ENCODE data around the gene CD59.

CD59 gene

GRCh38 chr11:33700502-33701271 is 35.5 kb downstream of the CD59 start, which contains the start of gene C11orf91:
Gene C11orf91, minus strand, starts transcription at chr11:33700826. Its CDS starts 86 bp downstream, at chr11:33700740.
- peak within 1 kb of the TSS; percentile 64 for H3K4me2 ChIP-seq (ENCODE audit: insufficient read depth, low read length)
- no peaks in the 10 kb centered on the region for H3K9me3 ChIP-seq (ENCODE audit: insufficient read depth, low read length, severe bottlenecking)
- ATAC-seq (ENCODE audit: insufficient read depth, low read depth) (peak; percentile 88), DNase-seq (peak; percentile 96)
- H3K4me3 ChIP-seq (ENCODE audit: low read depth in 1 of 2, low read length in 2 of 2): peak within 1 kb of the TSS; percentile 3 to 51; a peak in 3 of 4 replicates
- H3K27ac ChIP-seq (ENCODE audit: low read length): peak within 1 kb of the TSS; percentile 56
- no peaks in the 10 kb centered on the region for H4K20me1 ChIP-seq (ENCODE audit: insufficient read depth, low read length)
- H3K27me3 ChIP-seq (ENCODE audit: insufficient read depth, low read length, poor library complexity): peaks cover 23% of the 10 kb centered on the region
- no peaks in the 10 kb centered on the region for H3K79me2 ChIP-seq (ENCODE audit: insufficient read depth, low read length)
- no peak for TF ChIP-seq EZH2 (IDR thresholded peaks at IDR 0.05; ENCODE audit: borderline replicate concordance, low read depth, low read length, severe bottlenecking)
- TF ChIP-seq CTCF (IDR thresholded peaks at IDR 0.05; ENCODE audit: borderline replicate concordance, extremely low read depth, low read length, poor library complexity, severe bottlenecking): no peak
- H2AFZ ChIP-seq (ENCODE audit: low read depth, low read length): peak within 1 kb of the TSS; percentile 86
- peaks cover 18% of the 10 kb centered on the region for H3K4me1 ChIP-seq (ENCODE audit: insufficient read depth, low read length)
- no peaks in the 10 kb centered on the region for H3K36me3 ChIP-seq (ENCODE audit: insufficient read depth, low read length)
- H3K9ac ChIP-seq (ENCODE audit: low read depth, low read length): peak within 1 kb of the TSS; percentile 50

GRCh38 chr11:33700063-33700501 is 36.1 kb downstream of the CD59 start:
- ATAC-seq (ENCODE audit: insufficient read depth, low read depth): no peak
- peak overlapping the region; percentile 64 for H3K4me2 ChIP-seq (ENCODE audit: insufficient read depth, low read length)
- H3K9me3 ChIP-seq (ENCODE audit: insufficient read depth, low read length, severe bottlenecking): no peaks in the 10 kb centered on the region
- TF ChIP-seq CTCF (IDR thresholded peaks at IDR 0.05; ENCODE audit: borderline replicate concordance, extremely low read depth, low read length, poor library complexity, severe bottlenecking) (no peak), EZH2 (IDR thresholded peaks at IDR 0.05; ENCODE audit: borderline replicate concordance, low read depth, low read length, severe bottlenecking) (no peak)
- no peaks in the 10 kb centered on the region for H3K36me3 ChIP-seq (ENCODE audit: insufficient read depth, low read length)
- peak overlapping the region in 1 of 2 experiments; percentile 51; a peak in 2 of 4 replicates for H3K4me3 ChIP-seq (ENCODE audit: low read depth in 1 of 2, low read length in 2 of 2)
- no peaks in the 10 kb centered on the region for H3K79me2 ChIP-seq (ENCODE audit: insufficient read depth, low read length)
- H3K9ac ChIP-seq (ENCODE audit: low read depth, low read length): peak overlapping the region; percentile 46; the same call in 1 of the 2 replicates
- peak overlapping the region; percentile 44 for H3K27ac ChIP-seq (ENCODE audit: low read length)
- peaks cover 18% of the 10 kb centered on the region for H3K4me1 ChIP-seq (ENCODE audit: insufficient read depth, low read length)
- peak overlapping the region; percentile 66 for H2AFZ ChIP-seq (ENCODE audit: low read depth, low read length)
- DNase-seq: no peak
- H4K20me1 ChIP-seq (ENCODE audit: insufficient read depth, low read length): no peaks in the 10 kb centered on the region
- H3K27me3 ChIP-seq (ENCODE audit: insufficient read depth, low read length, poor library complexity): peaks cover 29% of the 10 kb centered on the region

- H3K36me3 ChIP-seq (ENCODE audit: insufficient read depth, low read length): no peaks in the 10 kb centered on the region
- no peak overlapping the region for H3K27ac ChIP-seq (ENCODE audit: low read length)
- TF ChIP-seq CTCF (IDR thresholded peaks at IDR 0.05; ENCODE audit: borderline replicate concordance, extremely low read depth, low read length, poor library complexity, severe bottlenecking) (no peak), EZH2 (IDR thresholded peaks at IDR 0.05; ENCODE audit: borderline replicate concordance, low read depth, low read length, severe bottlenecking) (no peak)
- H4K20me1 ChIP-seq (ENCODE audit: insufficient read depth, low read length): no peaks in the 10 kb centered on the region
- peaks cover 18% of the 10 kb centered on the region for H3K4me1 ChIP-seq (ENCODE audit: insufficient read depth, low read length)
- H3K9me3 ChIP-seq (ENCODE audit: insufficient read depth, low read length, severe bottlenecking): no peaks in the 10 kb centered on the region
- DNase-seq (no peak), ATAC-seq (ENCODE audit: insufficient read depth, low read depth) (no peak)
- H2AFZ ChIP-seq (ENCODE audit: low read depth, low read length): peak overlapping the region; percentile 66
- no peaks in the 10 kb centered on the region for H3K79me2 ChIP-seq (ENCODE audit: insufficient read depth, low read length)
- peak overlapping the region; percentile 64 for H3K4me2 ChIP-seq (ENCODE audit: insufficient read depth, low read length)
- H3K9ac ChIP-seq (ENCODE audit: low read depth, low read length): peak overlapping the region; percentile 46; the same call in 1 of the 2 replicates
- H3K27me3 ChIP-seq (ENCODE audit: insufficient read depth, low read length, poor library complexity): peaks cover 34% of the 10 kb centered on the region
- peak overlapping the region in 1 of 2 experiments; percentile 51; a peak in 1 of 4 replicates for H3K4me3 ChIP-seq (ENCODE audit: low read depth in 1 of 2, low read length in 2 of 2)
Observed at GRCh38 chr11:33699515-33700062, 36.6 kb downstream of the CD59 start.

All from DND-41 (cell line).